ENCODE results near the gene RAB8B.

RAB8B gene

GRCh38 chr15:63197626-63198025 lies 8.2 kb downstream of the RAB8B start:
- TF ChIP-seq REST (IDR thresholded peaks at IDR 0.05; ENCODE audit: insufficient read depth in 1 of 2, low read depth in 2 of 2, low read length in 2 of 2) (no peak), TAF1 (IDR thresholded peaks at IDR 0.05; ENCODE audit: borderline replicate concordance, insufficient read depth, low read length) (no peak), POLR2AphosphoS5 (IDR thresholded peaks at IDR 0.05; ENCODE audit: low read depth, low read length) (no peak), SIN3A (IDR thresholded peaks at IDR 0.05; ENCODE audit: borderline replicate concordance, insufficient read depth, low read length) (no peak), FOXP2 (optimal IDR thresholded peaks at IDR 0.05; ENCODE audit: borderline replicate concordance, extremely low read depth, extremely low read length, insufficient read depth) (no peak)

- TF ChIP-seq FOXP2 (optimal IDR thresholded peaks at IDR 0.05; ENCODE audit: borderline replicate concordance, extremely low read depth, extremely low read length, insufficient read depth) (no peak), SIN3A (IDR thresholded peaks at IDR 0.05; ENCODE audit: borderline replicate concordance, insufficient read depth, low read length) (no peak), TAF1 (IDR thresholded peaks at IDR 0.05; ENCODE audit: borderline replicate concordance, insufficient read depth, low read length) (no peak), POLR2AphosphoS5 (IDR thresholded peaks at IDR 0.05; ENCODE audit: low read depth, low read length) (no peak), REST (IDR thresholded peaks at IDR 0.05; ENCODE audit: insufficient read depth in 1 of 2, low read depth in 2 of 2, low read length in 2 of 2) (no peak)
These were observed 9.2 kb downstream of the RAB8B start for GRCh38 chr15:63198371-63199250.

- TF ChIP-seq TAF1 (IDR thresholded peaks at IDR 0.05; ENCODE audit: borderline replicate concordance, insufficient read depth, low read length) = no peak
- no peak for TF ChIP-seq SIN3A (IDR thresholded peaks at IDR 0.05; ENCODE audit: borderline replicate concordance, insufficient read depth, low read length)
- no peak for TF ChIP-seq POLR2AphosphoS5 (IDR thresholded peaks at IDR 0.05; ENCODE audit: low read depth, low read length)
- no peak for TF ChIP-seq FOXP2 (optimal IDR thresholded peaks at IDR 0.05; ENCODE audit: borderline replicate concordance, extremely low read depth, extremely low read length, insufficient read depth)
- TF ChIP-seq REST (IDR thresholded peaks at IDR 0.05; ENCODE audit: insufficient read depth in 1 of 2, low read depth in 2 of 2, low read length in 2 of 2) = no peak
These were observed 11.3 kb downstream of the RAB8B start for GRCh38 chr15:63200464-63201249.

DNA sequence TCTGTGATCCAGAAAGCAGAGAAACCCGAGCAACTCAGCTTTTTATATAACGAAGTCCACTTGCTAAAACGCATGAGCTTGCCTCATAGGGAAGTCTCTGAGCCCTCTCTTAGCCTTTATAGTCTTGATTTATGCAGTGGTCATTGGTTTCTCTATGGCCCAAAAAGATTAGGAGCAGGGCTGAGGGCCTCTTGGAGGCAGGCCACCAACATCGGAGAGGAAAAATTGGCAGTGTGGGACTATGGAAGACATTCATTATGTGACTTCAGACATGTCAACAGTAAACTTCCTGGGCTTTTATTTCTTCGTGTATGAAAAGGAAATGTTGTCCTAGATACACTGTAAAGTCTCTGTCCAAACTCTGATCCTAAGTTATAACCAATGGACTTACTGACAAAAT lies 13.5 kb downstream of the RAB8B start:
- TF ChIP-seq POLR2AphosphoS5 (IDR thresholded peaks at IDR 0.05; ENCODE audit: low read depth, low read length) = no peak
- no peak for TF ChIP-seq TAF1 (IDR thresholded peaks at IDR 0.05; ENCODE audit: borderline replicate concordance, insufficient read depth, low read length)
- no peak for TF ChIP-seq FOXP2 (optimal IDR thresholded peaks at IDR 0.05; ENCODE audit: borderline replicate concordance, extremely low read depth, extremely low read length, insufficient read depth)
- TF ChIP-seq SIN3A (IDR thresholded peaks at IDR 0.05; ENCODE audit: borderline replicate concordance, insufficient read depth, low read length) = no peak
- no peak for TF ChIP-seq REST (IDR thresholded peaks at IDR 0.05; ENCODE audit: insufficient read depth in 1 of 2, low read depth in 2 of 2, low read length in 2 of 2)
